Left lung (tissue), 10 donors: ENCODE data around the gene ETV3. TPM values are rescaled to one million over a fixed set of nuclear protein-coding genes. Genes with fewer than 3 reads are reported as not detected.

Experiments
- ATAC-seq: fragments of 200-7000 bp; cut with Tn5 transposase; one replicate; pipeline ENCODE4 v1.9.1; 2020; ENCODE audit warnings: moderate library complexity
- DNase-seq, 4 donors: peaks; one replicate each; pipeline ENCODE4 v3.0.0-alpha.2; 2013 to 2020
- H3K27ac ChIP-seq, 2 donors: fragments of 200-600 bp; sonication (generic) in 1 of 2; one replicate each; pipeline versions ENCODE4 v1.5.0 to v1.8.0; 2020 to 2021
- H3K27me3 ChIP-seq, 2 donors: fragments of 200-600 bp; sonication (generic) in 1 of 2; one replicate each; pipeline versions ENCODE4 v1.5.0 to v1.8.0; 2020 to 2021
- H3K36me3 ChIP-seq, 2 donors: fragments of 200-600 bp; sonication (generic) in 1 of 2; one replicate each; pipeline versions ENCODE4 v1.5.0 to v1.8.0; 2020 to 2021
- H3K4me1 ChIP-seq, 2 donors: fragments of 200-600 bp; one replicate each; pipeline ENCODE4 v1.8.0; 2021
- H3K4me3 ChIP-seq, 2 donors: fragments of 200-600 bp; sonication (generic) in 1 of 2; one replicate each; pipeline versions ENCODE4 v1.5.0 to v1.8.0; 2020 to 2021; ENCODE audit warnings: mild to moderate bottlenecking in 1 of 2
- H3K9me3 ChIP-seq, 2 donors: fragments of 200-600 bp; sonication (generic) in 1 of 2; one replicate each; pipeline versions ENCODE4 v1.5.0 to v1.8.0; 2020 to 2021
- CTCF ChIP-seq, 2 donors: fragments of 200-600 bp; sonication (generic) in 1 of 2; IDR thresholded peaks; one replicate each; pipeline versions ENCODE4 v1.5.0 to v1.8.0; 2021; ENCODE audit warnings: antibody characterized with exemption in 2 of 2
- intact Hi-C, 2 donors: fragments of 100-400 bp; cut with DNase I; formaldehyde crosslinking; loops; one replicate each; pipeline versions ENCODE4 v1.11.2 to v1.14.2; 2022
- polyA plus RNA-seq, 6 donors: library from polyadenylated mRNA; unstranded; fragments of 120-200 nt; gene quantifications; one replicate each; pipeline ENCODE4 v1.2.1, GENCODE V29; 2013; ENCODE audit not compliant: insufficient read length in 6 of 6
- total RNA-seq, 2 donors: library from RNA; stranded (reverse); fragmentation: NEBNext Ultra II Directional; extraction: Animal tissue kit (Norgen Biotek cat#: 25700); gene quantifications; one replicate each; pipeline ENCODE4 v1.2.1, GENCODE V29; 2021
- donor health status: DM: no; HTN: yes; CAD: no.
- donor health status: DM: no; HTN: no; CAD: no.

Gene ETV3
- total and polyA plus RNA-seq, 8 donors = 22.6 to 28.2 (median 25.0) TPM

GRCh38 chr1:157106813-157107189, 31.4 kb downstream of the ETV3 start:
- DNase-seq (no peak), ATAC-seq (no peak)
- H3K36me3 ChIP-seq = no peaks in the 10 kb centered on the region
- H3K4me3 ChIP-seq = no peak overlapping the region
- H3K4me1 ChIP-seq = peaks cover 0 to 12% of the 10 kb centered on the region in 2 donors
- intact Hi-C loops = no loop called here
- no peak overlapping the region for H3K27ac ChIP-seq
- peaks cover 0 to 46% of the 10 kb centered on the region in 2 donors for H3K27me3 ChIP-seq
- no peak for TF ChIP-seq CTCF (IDR thresholded peaks at IDR 0.05)
- no peaks in the 10 kb centered on the region for H3K9me3 ChIP-seq

- H3K4me1 ChIP-seq = peaks cover 0 to 12% of the 10 kb centered on the region in 2 donors
- no peak overlapping the region for H3K4me3 ChIP-seq
- H3K27me3 ChIP-seq = peaks cover 0 to 40% of the 10 kb centered on the region in 2 donors
- no peak for TF ChIP-seq CTCF (IDR thresholded peaks at IDR 0.05)
- H3K27ac ChIP-seq = peak overlapping the region in 1 of 2 donors; percentile 41
- ATAC-seq (peak; percentile 83), DNase-seq (peak in 1 of 4 donors; percentile 72)
- intact Hi-C loops = no loop called here
- no peaks in the 10 kb centered on the region for H3K36me3 ChIP-seq
- H3K9me3 ChIP-seq = no peaks in the 10 kb centered on the region
Observed at GRCh38 chr1:157105988-157106812, 32.0 kb downstream of the ETV3 start.

- ATAC-seq (no peak), DNase-seq (no peak)
- H3K27ac ChIP-seq = no peak overlapping the region
- no peaks in the 10 kb centered on the region for H3K9me3 ChIP-seq
- peaks cover 0 to 40% of the 10 kb centered on the region in 2 donors for H3K27me3 ChIP-seq
- intact Hi-C loops = no loop called here
- no peak for TF ChIP-seq CTCF (IDR thresholded peaks at IDR 0.05)
- no peak overlapping the region for H3K4me3 ChIP-seq
- no peaks in the 10 kb centered on the region for H3K36me3 ChIP-seq
- peaks cover 0 to 12% of the 10 kb centered on the region in 2 donors for H3K4me1 ChIP-seq
Observed at GRCh38 chr1:157105298-157105987, 32.8 kb downstream of the ETV3 start.

- intact Hi-C loops = no loop called here
- peaks cover 0 to 34% of the 10 kb centered on the region in 2 donors for H3K27me3 ChIP-seq
- ATAC-seq (no peak), DNase-seq (no peak)
- peaks cover 0 to 12% of the 10 kb centered on the region in 2 donors for H3K4me1 ChIP-seq
- H3K4me3 ChIP-seq = no peak overlapping the region
- TF ChIP-seq CTCF (IDR thresholded peaks at IDR 0.05) = no peak
- no peak overlapping the region for H3K27ac ChIP-seq
- no peaks in the 10 kb centered on the region for H3K9me3 ChIP-seq
- no peaks in the 10 kb centered on the region for H3K36me3 ChIP-seq
Observed at GRCh38 chr1:157104598-157105293, 33.4 kb downstream of the ETV3 start.

- Histone ChIP-seq H3K4me3 (no peak overlapping the region), H3K27ac (no peak overlapping the region), H3K36me3 (no peaks in the 10 kb centered on the region), H3K4me1 (peaks cover 0 to 12% of the 10 kb centered on the region in 2 donors), H3K9me3 (no peaks in the 10 kb centered on the region), H3K27me3 (peaks cover 0 to 19% of the 10 kb centered on the region in 2 donors)
- no peak for DNase-seq
- intact Hi-C loops = no loop called here
- no peak for ATAC-seq
- no peak for TF ChIP-seq CTCF (IDR thresholded peaks at IDR 0.05)
Observed at GRCh38 chr1:157103268-157103667, 34.9 kb downstream of the ETV3 start.
